ENCODE results near the gene BMERB1.
A peak's percentile ranks its signal among the peaks of the same experiment; 100 is the strongest.
"Not testable (repeated sequence)": the region's sequence is repeated elsewhere in the genome, so short reads cannot be mapped to it uniquely, and the experiment has no call there.

The BMERB1 gene

GRCh38 chr16:15457958-15458357, 23.6 kb downstream of the BMERB1 start:
- peak in 1 of 2 experiments; percentile 36 for DNase-seq (ENCODE audit: low read depth in 1 of 2, low spot score in 1 of 2)
- in situ Hi-C loops (cut with HindIII; ENCODE audit: low pct_unique_long_range_greater_than_20kb, low sequenced_read_pairs), result no loop called here
- TF ChIP-seq JUND (IDR thresholded peaks at IDR 0.05; ENCODE audit: low read depth), result no peak

GRCh38 chr16:15459791-15460190, 25.4 kb downstream of the BMERB1 start:
- DNase-seq (ENCODE audit: low read depth in 1 of 2, low spot score in 1 of 2), result no peak
- TF ChIP-seq JUND (IDR thresholded peaks at IDR 0.05; ENCODE audit: low read depth), result no peak
- in situ Hi-C loops (cut with HindIII; ENCODE audit: low pct_unique_long_range_greater_than_20kb, low sequenced_read_pairs), result no loop called here

GRCh38 chr16:15460601-15461000, 26.2 kb downstream of the BMERB1 start:
- no peak for DNase-seq (ENCODE audit: low read depth in 1 of 2, low spot score in 1 of 2)
- in situ Hi-C loops (cut with HindIII; ENCODE audit: low pct_unique_long_range_greater_than_20kb, low sequenced_read_pairs), result no loop called here
- no peak for TF ChIP-seq JUND (IDR thresholded peaks at IDR 0.05; ENCODE audit: low read depth)

- no peak for DNase-seq (ENCODE audit: low read depth in 1 of 2, low spot score in 1 of 2)
- in situ Hi-C loops (cut with HindIII; ENCODE audit: low pct_unique_long_range_greater_than_20kb, low sequenced_read_pairs), result no loop called here
- no peak for TF ChIP-seq JUND (IDR thresholded peaks at IDR 0.05; ENCODE audit: low read depth)
These were observed 27.0 kb downstream of the BMERB1 start for GRCh38 chr16:15461376-15461775.

GRCh38 chr16:15464401-15465186, 30.2 kb downstream of the BMERB1 start:
- TF ChIP-seq JUND (IDR thresholded peaks at IDR 0.05; ENCODE audit: low read depth), result no peak
- DNase-seq (ENCODE audit: low read depth in 1 of 2, low spot score in 1 of 2), result no peak
- in situ Hi-C loops (cut with HindIII; ENCODE audit: low pct_unique_long_range_greater_than_20kb, low sequenced_read_pairs), result no loop called here

- in situ Hi-C loops (cut with HindIII; ENCODE audit: low pct_unique_long_range_greater_than_20kb, low sequenced_read_pairs), result no loop called here
- no peak for DNase-seq (ENCODE audit: low read depth in 1 of 2, low spot score in 1 of 2)
- no peak for TF ChIP-seq JUND (IDR thresholded peaks at IDR 0.05; ENCODE audit: low read depth)
These were observed 31.7 kb downstream of the BMERB1 start for GRCh38 chr16:15466131-15466530.

GRCh38 chr16:15466886-15467781, 32.7 kb downstream of the BMERB1 start:
- DNase-seq (ENCODE audit: low read depth in 1 of 2, low spot score in 1 of 2), result peak in 1 of 2 experiments; percentile 56
- no peak for TF ChIP-seq JUND (IDR thresholded peaks at IDR 0.05; ENCODE audit: low read depth)
- in situ Hi-C loops (cut with HindIII; ENCODE audit: low pct_unique_long_range_greater_than_20kb, low sequenced_read_pairs), result no loop called here

- in situ Hi-C loops (cut with HindIII; ENCODE audit: low pct_unique_long_range_greater_than_20kb, low sequenced_read_pairs), result not testable (repeated sequence)
These were observed 42.6 kb downstream of the BMERB1 start for GRCh38 chr16:15476971-15477370.

GRCh38 chr16:15477802-15478201, 43.4 kb downstream of the BMERB1 start:
- no peak for DNase-seq (ENCODE audit: low read depth in 1 of 2, low spot score in 1 of 2)
- TF ChIP-seq JUND (IDR thresholded peaks at IDR 0.05; ENCODE audit: low read depth), result no peak
- in situ Hi-C loops (cut with HindIII; ENCODE audit: low pct_unique_long_range_greater_than_20kb, low sequenced_read_pairs), result no loop called here

More at GRCh38 chr16:15476971-15477370, 42.6 kb downstream of the BMERB1 start:
- not testable (repeated sequence) for DNase-seq (ENCODE audit: low read depth in 1 of 2, low spot score in 1 of 2)

GRCh38 chr16:15482068-15482747, 47.8 kb downstream of the BMERB1 start:
- TF ChIP-seq JUND (IDR thresholded peaks at IDR 0.05; ENCODE audit: low read depth), result no peak
- peak; percentile 31 to 96 for DNase-seq (ENCODE audit: low read depth in 1 of 2, low spot score in 1 of 2)
- in situ Hi-C loops (cut with HindIII; ENCODE audit: low pct_unique_long_range_greater_than_20kb, low sequenced_read_pairs), result no loop called here

- in situ Hi-C loops (cut with HindIII; ENCODE audit: low pct_unique_long_range_greater_than_20kb, low sequenced_read_pairs), result no loop called here
- no peak for DNase-seq (ENCODE audit: low read depth in 1 of 2, low spot score in 1 of 2)
- TF ChIP-seq JUND (IDR thresholded peaks at IDR 0.05; ENCODE audit: low read depth), result no peak
These were observed 48.4 kb downstream of the BMERB1 start for GRCh38 chr16:15482748-15483298.

- DNase-seq (ENCODE audit: low read depth in 1 of 2, low spot score in 1 of 2), result no peak
- TF ChIP-seq JUND (IDR thresholded peaks at IDR 0.05; ENCODE audit: low read depth), result no peak
- in situ Hi-C loops (cut with HindIII; ENCODE audit: low pct_unique_long_range_greater_than_20kb, low sequenced_read_pairs), result no loop called here
These were observed 49.5 kb downstream of the BMERB1 start for GRCh38 chr16:15483857-15484256.

All from T47D (cell line).